GM19238 (cell line): Measurements from ENCODE around the gene CYP4F22.
A peak's percentile ranks its signal among the peaks of the same experiment; 100 is the strongest.
"Not testable (repeated sequence)": the region's sequence is repeated elsewhere in the genome, so short reads cannot be mapped to it uniquely, and the experiment has no call there.

Experiments used
- DNase-seq: peaks from one replicate; pipeline ENCODE4 v3.0.0; 2011; ENCODE audit warnings: low spot score; ENCODE audit not compliant: insufficient read length

CYP4F22 gene

DNA sequence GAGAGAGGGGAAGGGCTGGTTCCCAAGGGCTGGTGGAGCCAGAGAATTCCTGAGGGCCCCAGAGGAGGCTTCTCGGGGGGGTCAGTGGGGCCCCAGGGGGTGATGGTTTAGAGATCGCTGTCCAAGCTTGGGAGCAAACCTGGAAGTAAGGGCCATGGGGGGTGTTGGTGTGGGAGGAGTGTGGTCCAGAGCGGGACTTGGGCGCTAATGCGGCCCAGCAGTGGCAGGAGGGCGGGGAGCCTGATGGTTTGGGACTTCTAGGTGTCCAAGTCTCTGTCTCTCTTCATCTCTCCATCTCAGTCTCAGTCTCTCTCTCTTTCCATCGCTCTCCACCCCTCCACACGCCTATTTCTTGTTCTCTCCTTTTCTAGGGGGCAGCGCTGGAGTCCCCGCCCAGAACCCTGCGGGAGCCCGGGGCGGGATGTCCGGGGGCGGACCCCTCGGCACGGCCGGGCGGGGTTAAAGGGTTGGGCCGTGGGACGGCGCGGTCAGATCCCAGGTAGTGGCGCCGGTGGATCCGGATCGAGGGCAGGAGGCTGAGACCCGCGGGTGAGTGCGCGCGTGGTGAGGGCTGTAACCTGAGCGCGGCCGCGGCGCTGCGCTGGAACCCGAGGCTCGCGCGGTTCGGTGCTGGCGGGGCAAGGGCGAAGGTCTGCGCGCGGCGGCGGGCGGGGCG lies at the start of gene CYP4F22:
Gene CYP4F22 (plus strand): TSS at position 491 of the 676 bp plus-strand sequence. CDS start 16,812 bp downstream, outside the sequence.
- DNase-seq = no peak

DNA sequence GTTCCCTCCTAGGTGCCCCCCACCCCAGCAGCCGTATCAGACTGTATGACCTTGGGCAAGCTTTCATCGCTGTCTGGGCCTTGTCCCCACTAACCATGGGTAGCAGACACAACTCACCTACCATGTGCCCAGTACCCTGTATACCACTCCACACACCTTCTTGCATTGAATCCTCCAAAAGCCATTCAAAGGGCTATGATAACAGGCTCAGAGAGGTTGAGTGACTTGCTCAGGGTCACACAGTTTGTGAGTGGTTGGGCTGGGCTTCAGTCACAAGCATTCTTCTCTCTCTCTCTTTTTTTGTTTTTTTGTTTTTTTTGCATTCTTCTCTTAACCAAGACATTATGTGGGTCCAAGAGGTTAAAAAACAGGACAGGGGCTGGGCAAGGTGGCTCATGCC lies 46.6 kb upstream of the CYP4F22 start:
- DNase-seq = no peak

GRCh38 chr19:15463861-15464371 lies 44.4 kb upstream of the CYP4F22 start:
- peak; percentile 78 for DNase-seq

DNA sequence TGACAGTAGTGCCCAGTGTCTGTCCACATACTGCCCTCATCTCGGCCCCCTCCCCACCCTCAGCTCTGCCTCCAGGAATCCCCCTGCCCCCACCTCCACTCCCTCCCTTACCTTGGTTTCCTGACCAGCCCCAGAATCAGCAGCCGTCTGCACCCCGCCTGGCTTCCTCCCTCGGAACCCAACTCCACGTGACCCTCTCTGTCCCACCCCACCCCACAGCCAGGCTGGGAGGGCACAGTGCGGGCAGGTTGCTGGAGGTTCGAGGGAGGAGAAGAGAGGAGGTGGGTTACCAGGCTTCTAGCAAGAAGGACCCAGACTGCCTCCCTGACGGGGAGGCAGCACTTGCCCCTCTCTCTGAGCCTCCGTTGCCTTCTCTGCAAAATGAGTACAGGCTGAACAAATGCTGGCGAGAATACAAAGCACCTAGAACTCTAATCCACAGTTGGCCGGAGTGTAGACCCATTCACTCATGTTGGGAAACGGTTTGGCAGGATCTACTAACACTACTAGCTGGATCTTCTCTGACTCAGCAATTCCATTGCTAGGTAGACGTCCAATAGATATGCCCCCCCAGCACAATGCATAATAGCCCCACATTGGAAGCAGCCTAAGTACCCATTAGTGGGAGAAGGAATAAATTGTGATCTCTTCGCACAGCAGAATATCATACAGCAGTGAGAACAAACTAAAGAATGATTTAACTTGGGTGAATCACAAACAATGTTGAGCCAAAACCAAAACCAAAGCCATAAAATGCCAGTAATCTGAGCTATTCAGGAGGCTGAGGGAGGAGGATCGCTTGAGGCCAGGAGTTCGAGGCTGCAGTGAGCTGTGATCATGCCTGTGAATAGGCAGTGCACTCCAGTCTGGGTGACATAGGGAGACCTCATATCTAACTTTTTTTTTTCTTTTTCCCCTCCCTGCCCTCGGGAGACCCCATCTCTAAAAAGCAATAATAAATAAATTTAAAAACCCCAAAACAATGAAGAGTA lies 43.6 kb upstream of the CYP4F22 start, which contains the start of gene RASAL3:
Gene RASAL3 (minus strand): TSS at position 151 of the 992 bp plus-strand sequence. CDS start 186 bp downstream, outside the sequence.
- peak; percentile 75 for DNase-seq

- DNase-seq = no peak
Observed at GRCh38 chr19:15466851-15467733, 41.2 kb upstream of the CYP4F22 start.

DNA sequence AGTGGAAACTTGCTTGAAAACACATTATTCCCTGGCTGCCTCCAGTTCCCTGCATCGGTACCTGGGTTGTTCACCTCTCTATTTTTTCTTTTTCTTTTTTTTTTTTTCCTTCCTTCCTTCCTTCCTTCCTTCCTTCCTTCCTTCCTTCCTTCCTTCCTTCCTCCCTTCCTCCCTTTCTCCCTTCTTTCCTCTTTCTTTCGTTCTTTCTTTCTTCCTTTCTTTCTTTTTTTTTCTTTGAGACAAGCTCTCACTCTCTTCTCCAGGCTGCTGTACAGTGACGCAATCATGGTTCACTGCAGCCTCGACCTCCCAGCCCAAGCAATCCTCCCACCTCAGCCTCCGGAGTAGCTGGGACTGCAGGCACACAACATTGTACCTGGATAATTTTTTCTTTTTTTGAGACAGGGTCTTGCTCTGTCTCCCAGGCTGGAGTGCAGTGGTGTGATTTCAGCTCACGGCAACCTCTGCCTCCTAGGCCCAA lies 40.6 kb upstream of the CYP4F22 start:
- no peak for DNase-seq

GRCh38 chr19:15468675-15469512 lies 39.4 kb upstream of the CYP4F22 start:
- no peak for DNase-seq

DNA sequence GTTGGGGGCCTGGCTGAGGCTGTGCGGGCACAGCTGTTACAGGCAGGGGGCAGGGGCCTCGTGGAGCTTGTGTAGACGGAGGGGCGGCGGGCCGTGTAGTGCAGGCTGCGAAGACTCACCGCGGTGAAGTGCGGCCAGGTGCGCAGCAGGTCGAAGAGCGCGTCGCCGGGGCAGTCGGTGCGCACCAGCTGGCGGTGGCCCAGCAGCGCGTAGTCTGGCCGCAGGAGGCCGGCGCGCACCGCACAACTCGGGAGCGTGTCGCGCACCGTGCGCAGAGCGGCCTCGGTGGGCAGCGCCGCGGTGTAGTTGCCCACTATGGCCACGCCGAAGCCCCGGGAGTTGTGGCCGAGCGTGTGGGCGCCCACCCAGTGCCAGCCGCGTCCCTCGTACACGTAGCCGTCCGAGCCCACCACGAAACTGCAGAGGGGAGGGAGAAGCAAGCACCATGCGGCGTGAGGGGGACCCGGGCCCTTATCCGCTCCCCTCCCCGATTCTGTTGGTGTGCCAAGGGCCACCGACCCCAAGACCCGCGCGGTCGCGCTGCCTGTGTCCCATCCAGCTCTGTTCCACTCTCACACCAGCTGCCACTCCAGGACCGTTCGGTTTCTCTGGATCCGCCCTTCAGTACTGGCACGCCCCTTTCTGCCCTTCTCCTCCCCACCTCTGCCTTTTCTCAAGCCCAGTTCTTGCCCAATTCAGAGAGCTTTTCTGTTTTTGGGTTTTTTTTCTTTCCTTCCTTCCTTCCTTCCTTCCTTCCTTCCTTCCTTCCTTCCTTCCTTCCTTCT lies 38.6 kb upstream of the CYP4F22 start:
- no peak for DNase-seq

- no peak for DNase-seq
Observed at GRCh38 chr19:15471639-15472101, 36.7 kb upstream of the CYP4F22 start.

- DNase-seq = not testable (repeated sequence)
Observed at GRCh38 chr19:15473821-15474220, 34.5 kb upstream of the CYP4F22 start.

DNA sequence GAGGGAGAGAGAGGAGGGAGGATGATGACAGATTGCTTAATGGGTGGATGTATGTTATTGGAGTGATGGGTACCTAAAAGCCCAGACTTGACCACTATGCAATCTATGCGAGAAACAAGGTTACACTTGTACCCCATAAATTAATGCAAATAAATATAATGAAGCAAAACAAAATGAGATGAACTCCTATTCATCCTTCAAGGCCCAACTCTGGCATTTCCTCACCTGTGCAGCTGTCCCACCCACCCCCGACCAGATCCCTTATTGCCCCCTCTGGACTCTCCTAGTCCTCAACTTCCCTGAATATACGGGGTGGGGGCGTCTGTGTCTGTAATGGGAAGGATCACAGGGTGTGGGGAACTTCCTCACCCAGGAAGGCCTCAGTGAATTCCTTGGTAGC lies 33.2 kb upstream of the CYP4F22 start:
- DNase-seq = no peak

- DNase-seq = no peak
Observed at GRCh38 chr19:15475611-15476010, 32.7 kb upstream of the CYP4F22 start.

- no peak for DNase-seq
Observed at GRCh38 chr19:15476325-15476724, 32.0 kb upstream of the CYP4F22 start.

- DNase-seq = no peak
Observed at GRCh38 chr19:15479391-15480345, 28.7 kb upstream of the CYP4F22 start, which contains the start of gene PGLYRP2. TSS of gene PGLYRP2 (minus strand) at chr19:15479501. CDS start at chr19:15479371, 130 bp downstream.

- not testable (repeated sequence) for DNase-seq
Observed at GRCh38 chr19:15480996-15481395, 27.3 kb upstream of the CYP4F22 start.

- not testable (repeated sequence) for DNase-seq
Observed at GRCh38 chr19:15485768-15486167, 22.6 kb upstream of the CYP4F22 start.

DNA sequence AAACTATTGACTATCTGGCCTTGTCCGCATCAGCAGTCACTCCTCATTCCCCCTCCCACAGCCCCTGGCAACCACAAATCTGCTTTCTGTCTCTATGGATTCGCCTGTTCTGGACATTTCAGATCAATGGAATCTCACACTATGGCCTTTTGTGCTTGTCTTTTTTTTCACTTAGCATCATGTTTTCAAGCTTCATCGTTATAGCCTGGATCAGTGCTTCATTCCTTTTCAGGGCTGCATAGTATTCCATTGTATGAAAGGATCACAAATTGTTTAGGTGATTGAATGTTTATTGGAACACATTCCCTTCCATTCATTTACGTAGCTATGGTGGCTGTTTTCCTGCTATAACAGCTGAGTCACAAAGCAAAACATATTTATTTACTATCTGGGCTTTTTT lies 21.3 kb upstream of the CYP4F22 start:
- no peak for DNase-seq
